HG03280 (cell line): Measurements from ENCODE around the gene CABLES1.

Experiments
- ATAC-seq: cut with Tn5 transposase; IDR thresholded peaks from one replicate; pipeline ENCODE4 v1.9.1; 2021; ENCODE audit warnings: mild to moderate bottlenecking, moderate library complexity; ENCODE audit not compliant: unreplicated experiment

Gene CABLES1

DNA sequence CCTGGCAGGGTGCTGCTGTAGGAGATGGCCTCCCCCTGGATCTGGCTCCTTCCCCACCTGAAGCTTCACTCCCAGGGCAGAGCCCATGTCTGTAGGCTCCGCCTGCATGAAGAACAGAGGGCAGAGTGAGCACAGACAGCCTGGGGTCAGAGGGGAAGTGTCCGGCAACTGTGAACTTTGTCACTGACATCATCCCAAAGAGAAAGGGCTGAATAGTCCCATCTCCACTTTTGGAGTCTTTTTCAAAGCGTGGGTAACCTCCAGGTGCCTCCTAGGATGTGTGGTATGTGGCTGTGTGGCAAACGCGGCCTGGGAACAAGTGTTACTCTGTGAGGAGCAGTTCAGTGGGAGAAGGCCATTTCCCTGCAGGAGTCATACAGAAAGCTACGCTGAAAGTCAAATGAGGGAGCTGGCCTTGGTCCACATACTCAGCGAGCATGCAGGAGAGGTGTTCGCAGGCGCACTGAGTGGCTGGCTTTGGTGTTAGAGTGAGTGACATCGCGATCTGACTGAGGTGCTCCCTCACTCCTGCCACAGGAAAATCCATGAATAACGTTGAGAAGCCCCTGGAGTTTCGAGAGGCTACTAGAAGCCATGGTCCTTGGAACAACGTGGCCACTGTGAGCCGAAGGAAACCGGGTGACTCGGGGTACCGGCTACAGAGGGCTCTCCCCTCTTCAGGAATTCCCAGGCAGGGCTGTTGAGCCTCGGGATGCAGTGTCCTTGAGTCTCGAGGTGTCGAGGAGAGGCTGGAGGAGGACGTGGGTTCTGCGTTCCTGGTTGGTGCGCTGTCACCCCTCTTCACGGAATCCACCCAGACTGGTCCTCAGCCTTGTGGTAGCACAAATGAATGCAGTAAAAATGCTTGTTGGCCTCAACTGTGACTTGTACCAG, 54.7 kb downstream of the CABLES1 start:
- no peak for ATAC-seq

DNA sequence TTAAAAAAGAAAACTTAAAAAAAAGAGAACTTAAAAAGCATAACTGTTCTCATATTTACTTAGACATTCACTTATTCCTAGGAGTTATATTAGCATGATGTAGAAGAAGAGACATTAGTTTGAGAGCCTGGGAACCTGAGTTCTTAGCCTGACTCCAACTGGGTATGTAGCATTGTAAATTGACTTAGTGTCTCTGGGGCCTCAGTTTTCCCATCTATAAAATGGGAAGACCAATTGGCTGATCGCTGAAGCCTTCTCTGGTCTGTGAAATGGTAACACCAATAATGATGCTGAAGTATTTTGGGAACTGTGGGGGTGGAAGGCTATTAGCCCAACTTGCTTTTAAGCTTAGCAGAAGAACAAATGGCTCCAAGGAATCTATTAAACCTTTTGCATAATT, 55.9 kb downstream of the CABLES1 start:
- no peak for ATAC-seq

DNA sequence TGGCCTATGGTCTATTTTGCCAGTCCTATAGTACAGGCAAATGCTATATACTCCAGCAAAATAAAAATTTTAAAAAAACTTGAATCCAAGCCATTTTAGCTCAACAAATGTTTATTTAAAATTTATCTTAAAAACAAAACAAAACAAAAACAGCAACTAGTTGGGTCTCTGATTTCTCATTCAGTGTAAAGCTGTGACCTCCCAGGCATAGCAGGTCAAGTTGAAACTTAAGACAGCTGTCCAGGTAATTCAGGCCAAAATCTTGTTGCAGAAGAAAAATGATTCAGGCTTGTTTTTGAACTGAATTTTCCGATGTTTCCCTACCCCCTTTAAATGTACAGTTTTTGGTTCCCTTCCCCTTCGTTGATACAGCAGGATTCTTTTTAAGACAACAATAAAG, 58.5 kb downstream of the CABLES1 start:
- ATAC-seq, result no peak

DNA sequence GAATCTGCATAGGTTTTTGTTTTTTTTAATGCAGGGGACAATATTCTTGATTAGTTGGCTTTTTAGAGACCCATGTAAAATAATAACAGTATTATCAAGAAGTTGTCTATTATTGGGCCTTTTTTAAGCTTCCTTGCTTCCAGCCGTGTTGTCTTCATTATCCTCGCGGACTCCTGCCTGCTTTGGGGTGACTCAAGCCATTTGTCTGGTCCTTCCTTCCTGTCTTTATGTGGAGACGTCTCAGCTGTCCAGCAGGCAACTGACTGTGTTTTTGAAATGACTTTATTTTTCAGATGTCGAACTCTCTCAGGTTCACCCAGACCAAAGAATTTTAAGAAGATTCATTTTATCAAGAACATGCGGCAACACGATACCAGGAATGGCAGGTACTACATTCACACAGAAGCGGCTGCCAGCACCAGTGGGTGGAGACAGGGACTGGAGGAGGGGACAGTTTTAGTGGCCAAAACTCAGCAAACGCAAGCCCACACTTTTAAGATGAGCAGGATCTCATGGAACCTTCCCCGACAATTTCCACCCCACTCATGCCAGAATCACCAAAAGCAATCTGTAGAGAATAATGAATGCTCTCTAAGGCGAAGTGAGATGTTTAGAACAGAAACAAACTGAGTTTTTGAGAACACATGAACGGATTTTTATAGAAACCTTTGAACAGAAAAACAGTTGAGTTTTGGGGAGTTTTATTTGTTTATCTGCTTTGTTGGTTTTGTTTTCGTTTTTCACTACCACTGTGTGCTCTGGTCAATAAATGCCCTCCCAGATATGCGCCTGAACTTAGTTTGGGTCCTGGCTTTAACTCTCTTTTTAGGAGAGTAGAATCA, 59.1 kb downstream of the CABLES1 start:
- peak; percentile 52 for ATAC-seq

DNA sequence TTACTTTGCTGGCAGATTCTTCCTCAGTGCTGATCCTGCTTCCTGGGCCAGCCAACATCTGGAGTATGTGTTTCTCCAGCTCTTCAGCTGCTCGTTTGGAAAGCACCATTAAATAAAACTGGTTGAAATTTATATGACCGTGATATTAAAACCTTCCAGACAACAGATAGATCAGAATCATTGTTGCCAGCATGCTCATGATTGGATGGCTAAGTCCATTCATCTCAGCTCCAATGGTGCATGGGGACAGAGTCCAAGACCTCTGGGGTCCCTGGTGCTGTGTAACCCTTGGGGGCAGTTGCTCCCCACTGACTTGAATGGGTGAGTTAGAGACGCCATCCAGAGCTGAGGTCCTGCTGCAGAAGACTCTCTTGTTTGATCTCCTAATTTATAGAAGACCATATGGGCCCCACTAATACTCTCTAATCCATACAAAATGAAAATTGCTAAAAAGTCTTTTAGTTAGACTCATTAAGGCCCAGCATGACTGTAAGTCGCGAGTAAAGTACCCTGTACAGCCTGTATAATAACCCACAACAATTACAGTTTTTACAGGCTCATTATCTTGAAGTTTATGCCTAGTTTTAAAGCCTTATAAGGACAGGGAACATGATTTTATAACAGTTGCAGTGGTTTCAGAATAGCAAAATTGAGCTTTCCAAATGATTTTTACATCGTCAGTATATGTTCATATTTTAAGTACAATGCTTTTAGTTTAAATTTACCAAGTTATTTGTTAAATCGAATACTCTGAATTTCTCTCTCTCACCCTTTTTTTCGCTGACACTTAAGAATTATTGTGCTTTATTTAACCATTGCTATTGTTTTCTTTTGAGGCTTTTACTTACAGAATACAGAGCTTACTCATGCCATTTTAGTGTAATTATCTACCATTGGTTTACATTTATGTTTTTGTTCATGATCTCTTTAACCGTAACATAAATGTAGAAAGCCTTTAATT, 60.0 kb downstream of the CABLES1 start:
- ATAC-seq, result no peak

DNA sequence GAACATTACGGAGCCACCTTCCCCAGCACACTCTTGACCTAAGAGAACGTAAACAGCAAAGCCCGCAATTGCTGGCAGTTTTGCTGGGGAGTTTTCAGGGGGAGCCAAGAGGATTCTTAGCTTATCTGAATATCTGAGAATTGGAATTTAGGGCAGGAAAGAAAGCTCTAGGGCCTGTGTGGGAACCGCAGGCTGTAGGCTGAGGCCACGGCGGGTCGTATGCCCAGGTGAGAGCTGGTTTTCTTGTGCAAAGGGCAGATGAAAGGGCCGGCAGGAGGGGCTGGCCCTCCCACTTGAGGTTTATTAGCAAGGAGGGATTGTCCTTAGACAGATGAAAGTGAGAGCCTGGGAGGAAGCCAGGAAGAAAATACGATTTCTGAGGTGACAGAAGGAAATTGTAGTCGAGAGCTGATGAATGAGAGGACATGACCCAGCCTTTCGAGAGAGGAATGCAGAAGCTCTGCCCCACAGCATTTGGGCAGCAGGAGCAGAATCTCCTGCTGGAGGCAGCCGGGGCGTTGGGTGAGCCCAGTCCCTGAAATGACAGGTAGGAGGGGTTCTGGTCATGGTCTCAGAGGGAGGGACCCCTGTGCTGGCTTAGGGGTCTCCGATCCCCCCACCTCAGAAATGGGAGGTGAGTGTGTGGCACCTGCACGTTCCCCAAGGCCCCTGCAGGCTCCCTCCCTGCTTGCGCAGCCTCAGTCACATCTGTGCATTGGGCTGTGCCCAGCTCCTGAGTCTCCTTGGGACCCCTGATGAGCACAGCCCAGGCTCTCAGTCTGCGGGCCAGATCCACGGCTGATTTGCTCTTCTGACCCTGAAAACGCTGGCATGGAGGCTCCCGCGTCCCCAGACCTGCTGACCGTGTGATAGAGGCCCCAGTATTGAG, 61.1 kb downstream of the CABLES1 start:
- no peak for ATAC-seq

DNA sequence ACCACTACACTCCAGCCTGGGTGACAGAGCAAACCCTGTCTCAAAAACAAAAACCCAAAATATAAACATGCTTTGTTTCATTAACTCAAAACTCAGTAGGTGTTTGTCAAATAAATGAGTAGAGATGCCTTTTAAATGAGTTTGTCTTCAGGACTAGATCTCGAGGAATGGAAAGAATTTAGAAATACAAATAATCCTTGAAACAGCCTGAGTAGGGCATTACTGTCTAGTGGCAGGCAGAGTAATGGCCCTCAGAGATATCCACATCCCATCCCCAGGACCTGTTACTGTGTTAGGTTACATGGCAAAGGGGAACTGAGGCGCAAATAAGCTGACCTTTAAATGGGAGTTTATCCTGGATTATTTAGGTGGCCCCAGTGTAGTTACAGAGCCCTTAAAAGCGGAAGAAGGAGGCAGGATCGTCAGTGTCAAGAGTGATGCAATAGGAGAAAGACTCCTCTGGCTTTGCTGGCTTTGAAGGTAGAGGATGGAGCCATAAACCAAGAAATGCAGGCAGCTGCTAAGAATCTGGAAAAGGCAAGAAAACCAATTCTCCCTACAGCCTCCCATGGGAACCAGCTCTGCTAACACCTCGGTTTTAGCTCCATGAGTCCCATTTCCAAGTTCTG, 63.0 kb downstream of the CABLES1 start:
- no peak for ATAC-seq

DNA sequence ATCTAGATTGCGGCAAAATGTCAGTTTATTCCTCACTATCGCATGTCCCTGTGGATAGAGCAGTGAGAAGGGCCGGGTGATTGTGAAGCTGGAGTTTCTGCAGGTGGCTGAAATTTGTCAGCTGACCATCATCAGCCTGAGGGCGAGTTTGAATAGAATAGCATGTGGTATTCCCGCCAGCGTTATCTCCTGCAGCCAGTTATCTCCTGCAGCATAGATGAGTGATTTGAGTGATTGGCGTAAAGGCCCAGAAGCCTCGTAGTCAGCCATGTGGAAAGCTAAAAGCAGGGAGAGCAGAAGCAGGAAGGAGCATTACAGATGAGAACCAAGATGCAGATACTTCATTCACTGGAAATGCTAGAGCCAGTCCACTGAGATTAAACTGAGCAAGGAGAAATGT, 65.5 kb downstream of the CABLES1 start:
- ATAC-seq, result no peak

DNA sequence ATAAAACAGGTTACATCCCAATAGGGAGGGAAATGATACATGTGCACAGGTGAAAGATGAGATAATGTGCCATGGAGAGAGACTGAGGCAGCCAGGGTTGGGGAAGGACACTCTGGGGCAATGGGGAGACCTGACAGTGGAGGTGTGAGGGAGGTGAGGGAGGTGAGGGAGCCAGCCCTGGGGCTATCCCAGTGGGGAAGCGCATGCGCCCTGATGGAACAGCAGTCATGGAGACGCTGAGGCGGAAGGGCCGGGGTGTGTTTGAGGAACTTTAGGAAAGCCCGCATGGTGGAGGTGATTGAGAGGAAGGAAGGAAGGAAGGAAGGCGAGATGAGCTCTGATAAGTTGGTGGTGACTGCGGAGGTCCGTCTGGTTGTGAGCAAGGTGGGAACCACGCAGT, 66.5 kb downstream of the CABLES1 start:
- no peak for ATAC-seq

DNA sequence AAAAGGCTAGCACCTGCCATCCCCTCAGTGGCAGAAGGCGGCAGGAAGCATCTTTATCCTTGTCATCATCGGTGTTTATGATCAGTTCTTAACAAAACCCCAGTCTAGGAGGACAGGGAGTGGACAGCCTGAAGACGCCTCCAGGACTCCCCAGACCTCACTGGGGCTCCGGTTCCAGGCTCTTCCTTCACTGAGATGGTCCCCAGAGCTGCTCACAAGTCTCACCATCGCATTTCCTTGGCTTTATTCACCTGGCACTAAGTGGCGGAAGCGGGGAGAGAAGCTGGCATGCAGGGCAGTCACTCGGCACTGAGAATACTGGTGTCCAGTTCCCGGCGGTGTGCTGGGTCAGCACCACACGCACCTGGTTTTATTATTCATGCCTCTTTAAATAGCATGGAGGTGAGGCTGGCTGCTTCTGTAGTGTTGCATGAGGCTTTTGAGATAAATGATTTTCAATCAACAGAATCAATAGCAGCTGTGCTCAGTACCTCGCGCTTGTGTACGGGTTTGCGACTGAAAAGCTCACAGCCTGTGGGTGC, 68.7 kb downstream of the CABLES1 start:
- ATAC-seq, result no peak

DNA sequence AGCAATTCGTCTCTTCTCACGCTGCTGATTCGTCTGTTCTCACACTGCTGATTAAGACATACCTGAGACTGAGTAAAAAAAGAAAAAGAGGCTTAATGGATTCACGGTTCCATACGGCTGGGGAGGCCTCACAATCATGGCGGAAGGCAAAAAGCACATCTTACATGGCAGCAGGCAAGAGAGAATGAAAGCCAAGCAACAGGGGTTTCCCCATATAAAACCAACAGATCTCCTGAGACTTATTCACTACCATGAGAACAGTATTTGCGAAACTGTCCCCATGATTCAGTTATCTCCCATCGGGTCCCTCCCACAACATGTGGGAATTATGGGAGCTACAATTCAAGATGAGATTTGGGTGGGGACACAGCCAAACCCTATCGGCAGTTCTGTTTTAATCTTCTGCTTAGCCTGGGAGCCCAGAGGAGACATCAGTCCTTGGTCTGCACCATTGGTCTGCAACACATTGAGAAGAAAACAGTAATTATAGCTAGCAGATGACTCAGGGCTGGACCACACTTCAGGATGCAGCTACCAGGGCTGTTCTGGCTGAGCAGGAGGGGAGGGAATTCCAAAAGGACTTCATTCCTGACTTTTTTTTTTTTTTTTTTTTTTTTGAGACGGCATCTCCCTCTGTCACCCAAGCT, 69.4 kb downstream of the CABLES1 start:
- ATAC-seq, result no peak

DNA sequence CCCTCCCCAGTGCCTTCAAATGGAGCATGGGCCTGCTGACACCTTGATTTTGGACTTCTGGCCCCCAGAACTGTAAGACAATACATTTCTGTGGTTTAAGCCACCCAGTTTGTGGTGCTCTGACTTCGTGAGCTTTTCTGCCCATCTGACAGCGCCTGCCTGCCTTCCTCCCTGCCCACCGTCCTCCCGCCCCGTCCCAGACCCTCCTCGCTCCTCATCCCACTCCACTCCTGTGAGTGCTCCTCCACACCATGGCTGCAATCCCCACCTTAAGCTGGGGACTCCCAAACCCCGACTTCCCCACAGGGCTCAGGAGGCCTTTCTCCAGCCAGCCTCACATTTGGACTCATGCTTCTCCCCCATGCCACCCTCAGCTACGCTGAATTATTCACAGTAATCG, 70.7 kb downstream of the CABLES1 start:
- no peak for ATAC-seq

DNA sequence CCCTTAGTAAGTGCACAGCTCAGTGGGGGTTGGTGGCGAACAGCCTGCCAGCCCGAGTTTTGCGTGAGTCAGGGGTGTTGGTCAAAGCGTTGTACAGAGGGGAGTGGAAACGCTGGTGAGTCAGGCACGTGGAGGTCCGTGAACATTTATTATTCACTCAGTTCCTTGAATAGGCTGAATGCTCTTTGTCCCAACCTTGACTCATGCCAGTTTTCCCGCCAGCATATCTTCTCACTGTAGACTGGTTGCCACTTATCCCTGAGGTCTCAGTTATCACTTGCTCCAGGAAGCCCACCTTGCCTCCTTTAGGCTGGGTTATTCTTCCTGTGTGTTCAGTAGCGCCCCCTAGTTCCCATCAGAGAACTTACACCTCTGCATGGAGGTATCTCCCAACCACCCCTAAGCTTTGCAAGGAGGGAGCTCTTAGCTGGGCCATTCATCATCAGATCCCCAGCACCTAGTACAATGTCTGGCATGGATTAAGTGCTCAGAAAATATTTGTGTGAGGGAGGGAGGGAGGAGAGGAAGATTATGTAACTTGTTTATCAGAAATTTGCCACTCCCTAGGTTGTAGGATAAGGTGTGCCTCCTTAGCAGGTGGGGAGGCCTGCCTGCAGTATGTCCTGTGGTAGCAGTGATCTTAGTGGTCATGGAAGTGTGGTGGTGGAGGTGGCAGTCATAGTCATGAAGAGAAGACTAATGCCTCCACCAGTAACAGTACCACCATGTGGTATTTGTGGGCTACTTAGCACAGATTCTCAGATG, 72.1 kb downstream of the CABLES1 start:
- no peak for ATAC-seq

DNA sequence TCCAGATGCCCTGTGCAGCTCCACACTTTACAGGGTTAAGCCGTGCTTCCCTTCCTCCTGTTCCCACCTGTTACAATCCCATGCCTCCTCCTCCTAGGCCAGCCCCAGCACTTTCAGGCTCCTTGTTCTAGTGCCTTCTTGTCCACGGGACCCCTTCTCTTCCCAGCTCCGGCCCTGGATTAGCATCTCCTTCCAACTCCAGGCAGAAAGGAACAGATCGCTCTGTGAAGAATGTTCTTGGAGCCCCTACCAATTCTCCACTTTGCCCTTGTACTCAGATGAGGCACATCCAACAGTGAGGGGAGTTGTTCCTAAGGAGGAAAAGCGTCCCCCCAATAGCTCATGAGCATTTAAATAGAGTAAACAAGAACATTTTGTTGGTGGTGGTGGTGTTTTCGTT, 72.7 kb downstream of the CABLES1 start:
- no peak for ATAC-seq

DNA sequence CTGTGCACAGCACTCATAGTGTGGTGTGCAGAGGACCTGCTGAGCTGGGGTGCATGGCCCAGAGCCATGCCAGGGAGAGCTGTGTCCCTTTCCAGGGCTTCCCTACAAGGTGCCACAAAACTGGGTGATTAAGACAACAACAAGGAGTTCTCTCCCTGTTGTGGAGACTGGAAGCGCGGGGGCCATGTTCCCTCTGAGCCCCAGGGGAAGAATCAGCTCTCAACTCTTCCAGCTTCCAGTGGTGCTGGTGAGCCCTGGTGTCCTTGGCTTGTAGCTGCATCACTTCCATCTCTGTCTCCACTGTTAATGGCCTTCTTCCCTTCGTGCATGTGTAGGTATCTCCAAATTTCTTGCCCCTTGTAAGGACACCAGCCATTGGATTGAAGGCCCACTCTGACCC, 73.3 kb downstream of the CABLES1 start:
- ATAC-seq, result no peak

DNA sequence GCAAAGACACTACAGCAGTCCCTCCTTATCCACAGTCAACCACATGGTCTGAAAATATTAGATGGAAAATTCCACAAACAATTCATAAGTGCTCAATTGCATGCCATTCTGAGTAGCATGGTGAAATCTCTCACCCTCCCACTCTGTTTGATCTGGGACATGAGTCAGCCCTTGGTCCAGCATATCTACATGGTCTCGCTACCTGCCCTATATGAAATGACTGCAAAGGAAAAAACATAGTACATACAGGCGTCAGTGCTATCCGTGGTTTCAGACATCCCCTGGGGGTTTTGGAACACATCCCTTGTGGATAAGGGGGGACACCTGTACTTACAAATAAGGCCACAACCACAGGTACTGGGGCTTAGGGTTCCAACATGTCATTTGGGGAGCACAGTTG, 73.7 kb downstream of the CABLES1 start:
- no peak for ATAC-seq

DNA sequence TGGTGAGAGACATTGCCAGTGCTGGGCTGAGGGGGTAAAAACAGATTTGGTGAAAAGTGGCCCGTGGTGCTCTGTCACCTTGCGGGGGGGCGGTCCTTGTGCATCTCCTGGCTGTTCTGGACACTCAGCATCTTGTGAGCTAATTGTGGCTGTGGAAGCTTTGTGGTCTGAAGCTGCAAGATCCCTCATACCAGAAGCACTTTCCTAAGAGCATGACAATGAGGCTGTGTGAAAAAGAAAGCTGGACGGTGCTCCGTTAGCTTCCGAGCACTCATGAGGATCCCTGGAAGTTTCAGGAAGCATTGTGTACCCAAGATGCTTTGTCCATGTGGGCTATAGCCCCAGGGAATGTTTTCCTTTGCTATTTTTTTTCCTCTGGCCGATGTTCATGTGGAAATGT, 74.5 kb downstream of the CABLES1 start:
- no peak for ATAC-seq

DNA sequence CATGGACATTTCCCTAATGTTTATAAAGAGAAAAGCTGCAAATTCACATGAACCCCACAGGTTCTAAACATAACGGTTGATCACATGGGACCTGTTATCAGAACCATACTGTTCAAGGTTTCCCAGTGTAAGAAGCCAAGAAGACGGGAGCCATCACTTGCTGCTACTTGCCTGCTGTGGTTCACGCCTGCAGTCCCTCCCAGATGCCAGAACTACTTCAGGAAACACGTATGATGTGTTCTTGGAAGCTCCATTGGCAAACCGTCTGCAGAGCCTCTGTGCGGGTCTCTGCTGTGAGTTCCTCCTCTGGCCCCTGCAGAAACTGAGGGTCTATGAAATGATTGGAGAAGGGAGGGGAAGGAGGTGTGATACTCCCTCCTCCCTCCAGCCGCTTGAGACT, 75.2 kb downstream of the CABLES1 start:
- ATAC-seq, result no peak
